HL-60 (cell line): Measurements from ENCODE around the gene PRKAR2B.

Source experiments
- CTCF ChIP-seq: IDR thresholded peaks from one replicate; pipeline ENCODE4 v1.5.1; 2011; ENCODE audit warnings: low read length, control low read depth, inconsistent platforms; ENCODE audit not compliant: insufficient read depth
- GABPA ChIP-seq: IDR thresholded peaks from 2 replicates; pipeline ENCODE4 v1.6.1; 2012; ENCODE audit warnings: low read depth
- POLR2AphosphoS5 ChIP-seq: IDR thresholded peaks from 2 replicates; pipeline ENCODE4 v1.6.1; 2012; ENCODE audit warnings: low read depth

GRCh38 chr7:107032720-107033438 lies 11.6 kb upstream of the PRKAR2B start:
- TF ChIP-seq CTCF (no peak), POLR2AphosphoS5 (no peak), GABPA (no peak)
